CD4-positive, alpha-beta T cell (primary cell): ENCODE measurements around the gene PSTK. TPM values are rescaled to one million over a fixed set of nuclear protein-coding genes. Genes with fewer than 3 reads are reported as not detected.

Experiments used
- ATAC-seq: fragments of 200-7000 bp; cut with Tn5 transposase; one replicate; pipeline ENCODE4 v1.10.0; 2022; ENCODE audit warnings: mild to moderate bottlenecking; ENCODE audit not compliant: poor library complexity
- CTCF ChIA-PET: fragments of 350-600 bp; sonication (Branson Sonifier 250); formaldehyde crosslinking; loops from one replicate; lab custom pipeline; 2021; ENCODE audit warnings: antibody characterized with exemption, inconsistent platforms; lab: Charles Lee
- POLR2A ChIA-PET: fragments of 350-600 bp; sonication (Branson Sonifier 250); formaldehyde crosslinking; loops from one replicate; lab custom pipeline; 2021; ENCODE audit warnings: antibody characterized with exemption, inconsistent platforms; lab: Charles Lee
- DNase-seq, 14 experiments: peaks; one replicate each; pipeline ENCODE4 v3.0.0-alpha.2; 2013 to 2020; ENCODE audit warnings: mixed read lengths in 2 of 14
- H3K27ac ChIP-seq, 2 donors: one replicate each; pipeline versions ENCODE4 v1.5.1 to v1.7.0; 2013; ENCODE audit warnings: low read length in 2 of 2, low read depth in 1 of 2, mild to moderate bottlenecking in 1 of 2
- H3K27me3 ChIP-seq, 2 experiments: 1 replicate in 1 of 2; 2 replicates in 1 of 2; pipeline versions ENCODE4 v1.6.1 to v1.7.0; 2013; ENCODE audit warnings: low read length in 2 of 2, control low read depth in 1 of 2, mild to moderate bottlenecking in 1 of 2, moderate library complexity in 1 of 2; ENCODE audit not compliant: insufficient read depth in 2 of 2, control insufficient read depth in 1 of 2
- H3K36me3 ChIP-seq: one replicate; pipeline ENCODE4 v1.6.1; 2013; ENCODE audit warnings: low read length, control low read depth; ENCODE audit not compliant: insufficient read depth
- H3K4me1 ChIP-seq: one replicate; pipeline ENCODE4 v1.6.1; 2013; ENCODE audit warnings: low read length, control low read depth; ENCODE audit not compliant: insufficient read depth
- H3K4me3 ChIP-seq: one replicate; pipeline ENCODE4 v1.5.1; 2013; ENCODE audit warnings: mild to moderate bottlenecking, low read length, moderate library complexity
- H3K9me3 ChIP-seq, 2 experiments: 1 replicate in 1 of 2; 2 replicates in 1 of 2; pipeline versions ENCODE4 v1.6.1 to v1.7.0; 2013; ENCODE audit warnings: low read length in 2 of 2, mild to moderate bottlenecking in 2 of 2, control low read depth in 1 of 2, moderate library complexity in 1 of 2; ENCODE audit not compliant: control insufficient read depth in 1 of 2, insufficient read depth in 1 of 2
- H3K27ac Mint-ChIP-seq: one replicate; pipeline ENCODE4 v1.8.0; 2020; ENCODE audit warnings: mixed read lengths
- H3K27me3 Mint-ChIP-seq: one replicate; pipeline ENCODE4 v1.8.0; 2021; ENCODE audit warnings: mixed read lengths
- H3K36me3 Mint-ChIP-seq: one replicate; pipeline ENCODE4 v1.8.0; 2021; ENCODE audit warnings: low read depth, mixed read lengths
- H3K4me1 Mint-ChIP-seq: one replicate; pipeline ENCODE4 v1.8.0; 2021; ENCODE audit warnings: low read depth, mixed read lengths
- H3K4me3 Mint-ChIP-seq: one replicate; pipeline ENCODE4 v1.8.0; 2020; ENCODE audit warnings: mild to moderate bottlenecking, mixed read lengths
- H3K9me3 Mint-ChIP-seq: one replicate; pipeline ENCODE4 v1.8.0; 2020; ENCODE audit warnings: mixed read lengths
- CTCF ChIP-seq: fragments of 200-600 bp; IDR thresholded peaks from one replicate; pipeline ENCODE4 v1.8.0; 2022; ENCODE audit warnings: antibody characterized with exemption, mild to moderate bottlenecking
- intact Hi-C, 2 experiments: fragments of 100-400 bp; cut with DNase I in 1 of 2; cut with micrococcal nuclease in 1 of 2; formaldehyde crosslinking; loops; one replicate each; pipeline versions ENCODE4 v1.15.1 to v1.9.0; 2023 to 2025; cut with DNase I, micrococcal nuclease
- total RNA-seq, 174 experiments: library from RNA in 2 of 174; stranded (reverse) in 2 of 174; gene quantifications; one replicate each; pipeline ENCODE4 v1.2.3 and lab custom pipeline; 2021 to 2026

Gene PSTK
- total RNA-seq, 2 experiments from 2014 or later: 16.1 to 18.6 TPM

DNA sequence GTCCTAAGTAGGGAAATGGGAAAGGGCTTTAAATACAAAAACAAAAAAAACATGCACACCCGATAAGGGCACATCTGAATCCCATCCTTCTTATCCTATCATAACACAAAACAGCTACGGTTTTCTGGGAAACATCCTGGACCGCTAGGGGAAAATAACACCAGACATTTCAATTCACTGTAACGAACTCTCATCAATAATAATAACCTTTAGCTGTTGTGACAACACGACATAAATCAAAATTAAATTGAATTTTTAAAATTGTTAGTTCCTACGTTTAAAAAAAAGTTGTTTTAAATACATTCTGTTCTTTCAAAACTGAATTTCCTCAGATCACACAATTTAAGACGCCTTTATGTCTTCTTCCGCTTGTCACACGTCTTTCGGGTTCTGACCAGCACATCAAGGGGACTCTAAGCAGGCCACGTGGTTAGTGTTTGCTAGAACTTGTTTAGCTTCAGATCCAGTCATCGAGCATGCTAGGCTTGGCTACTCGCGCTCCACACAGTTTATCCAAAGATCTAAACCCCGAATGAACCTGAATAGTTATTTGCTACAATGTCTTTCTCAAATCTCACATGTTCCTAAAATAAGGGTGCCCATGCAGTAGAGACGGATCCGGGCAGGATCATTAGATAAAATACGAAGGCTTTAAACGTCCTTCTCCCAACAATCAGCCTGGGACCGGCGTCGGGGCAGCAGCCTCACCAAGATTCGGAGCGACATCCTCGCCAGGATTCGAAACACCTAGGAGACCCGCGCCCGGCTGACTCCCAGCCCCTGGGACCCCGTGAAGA is 27.6 kb downstream of the PSTK start:
- peaks cover 12% of the 10 kb centered on the region for H3K36me3 ChIP-seq
- TF ChIP-seq CTCF: no peak
- no peaks in the 10 kb centered on the region for H3K27me3 ChIP-seq
- CTCF ChIA-PET: interaction anchor here (0.9 to 3.9 kb wide), 2 partner anchors 10 to 27 kb away, joined by 3 to 27 read pairs; partner anchors contain the start of gene PSTK
- POLR2A ChIA-PET: interaction anchor here (0.7 to 5.9 kb wide), 16 partner anchors 9 to 1909 kb away, joined by 3 to 74 read pairs (median 8); partner anchors contain the start of genes BUB3, C10orf88, FAM24B and PLEKHA1
- H3K9me3 Mint-ChIP-seq: no peaks in the 10 kb centered on the region
- intact Hi-C loops: loop anchor here (1.0 to 10.0 kb wide), 9 partner anchors 27 to 1910 kb away; partner anchors contain the start of genes BUB3 (in 2 of the 2), FAM24B (in 2 of the 2), PSTK (in 2 of the 2) and ATE1 (in 1 of the 2)
- peak overlapping the region; percentile 97 for H3K4me3 Mint-ChIP-seq
- H3K4me3 ChIP-seq: peak overlapping the region; percentile 91
- H3K36me3 Mint-ChIP-seq: peaks cover 31% of the 10 kb centered on the region
- H3K9me3 ChIP-seq: no peaks in the 10 kb centered on the region
- H3K27ac Mint-ChIP-seq: peak overlapping the region; percentile 95
- H3K4me1 Mint-ChIP-seq: peaks cover 72% of the 10 kb centered on the region
- H3K27ac ChIP-seq: peak overlapping the region; percentile 94 to 99
- peak; percentile 21 for ATAC-seq
- peaks cover 22% of the 10 kb centered on the region for H3K4me1 ChIP-seq
- H3K27me3 Mint-ChIP-seq: no peaks in the 10 kb centered on the region
- DNase-seq: peak; percentile 11 to 78 (median 33)

GRCh38 chr10:123008355-123009104 is 28.3 kb downstream of the PSTK start, which contains the start of the genes ACADSB and IKZF5:
ACADSB (plus strand) TSS chr10:123009006; CDS start chr10:123009030, 24 bp downstream.
IKZF5 (minus strand) TSS chr10:123008795; CDS start chr10:122998625, 10,170 bp downstream.
- CTCF ChIA-PET: interaction anchor here (3.9 kb wide), 1 partner anchor 28 kb away, joined by 27 read pairs; the partner anchor contains the start of gene PSTK
- peaks cover 22% of the 10 kb centered on the region for H3K4me1 ChIP-seq

More at GRCh38 chr10:123008355-123009104, 28.3 kb downstream of the PSTK start, which contains the start of the genes ACADSB and IKZF5:
- DNase-seq: peak; percentile 93 to 99 (median 94)
- Histone ChIP-seq H3K27me3 (no peaks in the 10 kb centered on the region), H3K4me3 (peak within 1 kb of the TSS; percentile 91), H3K9me3 (no peaks in the 10 kb centered on the region), H3K27ac (peak within 1 kb of the TSS; percentile 94 to 99), H3K36me3 (peaks cover 12% of the 10 kb centered on the region)
- peak within 1 kb of the TSS; percentile 97 for H3K4me3 Mint-ChIP-seq
- H3K9me3 Mint-ChIP-seq: no peaks in the 10 kb centered on the region
- POLR2A ChIA-PET: interaction anchor here (0.7 to 5.9 kb wide), 16 partner anchors 10 to 1908 kb away, joined by 3 to 74 read pairs (median 8); partner anchors contain the start of genes BUB3, C10orf88, FAM24B and PLEKHA1
- peak; percentile 86 for ATAC-seq
- H3K27ac Mint-ChIP-seq: peak within 1 kb of the TSS; percentile 95
- peaks cover 69% of the 10 kb centered on the region for H3K4me1 Mint-ChIP-seq
- peaks cover 31% of the 10 kb centered on the region for H3K36me3 Mint-ChIP-seq
- H3K27me3 Mint-ChIP-seq: no peaks in the 10 kb centered on the region
- TF ChIP-seq CTCF: no peak
- intact Hi-C loops: loop anchor here (1.0 to 10.0 kb wide), 9 partner anchors 28 to 1909 kb away; partner anchors contain the start of genes BUB3 (in 2 of the 2), FAM24B (in 2 of the 2), PSTK (in 2 of the 2) and ATE1 (in 1 of the 2)
